IMR-90 (cell line): Measurements from ENCODE around the gene ZNF714.

Source experiments
- CTCF ChIP-seq: conservative IDR thresholded peaks from 2 replicates; pipeline ENCODE4 v1.5.1; 2012; ENCODE audit warnings: mild to moderate bottlenecking, low read depth, low read length, improper control_type of control experiment
- POLR2A ChIP-seq: IDR thresholded peaks from 2 replicates; pipeline ENCODE4 v1.6.1; 2012; ENCODE audit warnings: mild to moderate bottlenecking, low read depth, low read length

- no peak for TF ChIP-seq POLR2A
- no peak for TF ChIP-seq CTCF
Measured at GRCh38 chr19:21052902-21053301, 29.1 kb upstream of the ZNF714 start.
